AML-193 (cell line): ENCODE data around the gene IPO5.
A peak's percentile ranks its signal among the peaks of the same experiment; 100 is the strongest.
"Not testable (repeated sequence)": the region's sequence is repeated elsewhere in the genome, so short reads cannot be mapped to it uniquely, and the experiment has no call there.

Experiments used
- DNase-seq, 2 experiments: peaks; one replicate each; lab custom pipeline; 2025; lab: John Stamatoyannopoulos, UW

The IPO5 gene

GRCh38 chr13:97949316-97949715 is 4.2 kb upstream of the IPO5 start:
- not testable (repeated sequence) for DNase-seq

DNA sequence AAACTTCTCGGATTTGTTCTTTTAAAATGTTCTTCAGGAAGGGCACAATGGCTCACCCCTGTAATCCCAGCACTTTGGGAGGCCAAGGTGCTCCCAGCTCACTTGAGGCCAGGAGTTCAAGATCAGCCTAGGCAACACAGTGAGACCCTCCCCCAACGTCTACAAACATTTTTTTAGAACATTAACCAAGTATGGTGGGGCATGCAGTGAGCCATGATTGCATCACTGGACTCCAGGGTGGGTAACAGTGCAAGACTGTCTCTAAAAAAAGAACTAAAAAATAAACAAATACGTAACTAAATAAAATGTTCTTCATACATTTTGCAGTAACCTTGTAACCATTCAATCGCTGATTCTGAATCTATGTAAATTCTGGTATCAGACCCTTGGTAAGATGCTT is 2.1 kb upstream of the IPO5 start:
- DNase-seq, result no peak

GRCh38 chr13:97952831-97953230 is 644 bp upstream of the IPO5 start:
- not testable (repeated sequence) for DNase-seq

- no peak for DNase-seq
Measured at GRCh38 chr13:97961340-97961739, 7.9 kb downstream of the IPO5 start.

- no peak for DNase-seq
Measured at GRCh38 chr13:97962887-97963286, 9.4 kb downstream of the IPO5 start.

DNA sequence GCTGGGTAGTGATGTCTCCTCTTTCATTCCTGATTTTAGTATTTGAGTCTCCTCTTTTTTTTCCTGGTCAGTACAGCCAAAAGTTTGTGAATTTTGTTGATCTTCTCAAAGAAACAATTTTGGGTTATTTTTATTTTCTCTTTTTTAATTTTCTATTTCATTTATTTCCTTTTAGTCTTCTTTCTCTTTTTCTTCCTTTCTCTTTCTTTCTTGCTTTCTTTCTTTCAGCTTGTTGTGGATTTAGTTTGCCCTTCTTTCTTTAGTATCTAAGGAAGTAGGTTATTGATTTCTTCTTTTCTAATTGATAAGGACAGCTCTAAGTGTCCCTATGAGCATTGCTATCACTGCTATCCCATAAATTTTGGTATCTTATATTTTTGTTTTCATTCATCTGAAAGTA is 13.8 kb downstream of the IPO5 start:
- DNase-seq, result no peak

- no peak for DNase-seq
Measured at GRCh38 chr13:97967948-97968347, 14.5 kb downstream of the IPO5 start.

- DNase-seq, result no peak
Measured at GRCh38 chr13:97971519-97971918, 18.0 kb downstream of the IPO5 start.

- no peak for DNase-seq
Measured at GRCh38 chr13:97974773-97975172, 21.3 kb downstream of the IPO5 start.

DNA sequence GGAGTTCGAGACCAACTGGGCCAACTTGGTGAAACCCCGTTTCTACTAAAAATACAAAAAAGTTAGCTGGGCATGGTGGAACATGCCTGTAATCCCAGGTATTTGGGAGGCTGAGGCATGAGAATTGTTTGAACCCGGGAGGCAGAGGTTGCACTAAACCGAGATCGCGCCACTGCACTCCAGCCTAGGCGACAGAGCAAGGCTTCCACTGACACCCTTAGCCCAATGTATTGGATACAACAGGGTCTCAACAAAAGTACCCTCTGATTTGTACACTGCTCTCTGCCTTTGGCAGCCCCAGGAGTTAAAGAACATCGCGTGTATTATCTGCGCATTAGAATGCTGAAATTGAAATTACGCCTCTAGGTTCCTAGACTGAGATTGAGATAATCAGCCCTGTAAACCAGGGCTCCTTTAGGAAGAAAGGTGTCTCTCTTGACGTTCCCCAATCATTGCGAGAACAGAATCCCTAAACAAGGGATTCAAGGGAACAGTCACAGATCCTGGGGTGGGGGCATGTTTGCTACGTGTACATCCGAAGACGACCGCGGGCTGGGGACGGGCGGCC is 21.9 kb downstream of the IPO5 start:
- no peak for DNase-seq

DNA sequence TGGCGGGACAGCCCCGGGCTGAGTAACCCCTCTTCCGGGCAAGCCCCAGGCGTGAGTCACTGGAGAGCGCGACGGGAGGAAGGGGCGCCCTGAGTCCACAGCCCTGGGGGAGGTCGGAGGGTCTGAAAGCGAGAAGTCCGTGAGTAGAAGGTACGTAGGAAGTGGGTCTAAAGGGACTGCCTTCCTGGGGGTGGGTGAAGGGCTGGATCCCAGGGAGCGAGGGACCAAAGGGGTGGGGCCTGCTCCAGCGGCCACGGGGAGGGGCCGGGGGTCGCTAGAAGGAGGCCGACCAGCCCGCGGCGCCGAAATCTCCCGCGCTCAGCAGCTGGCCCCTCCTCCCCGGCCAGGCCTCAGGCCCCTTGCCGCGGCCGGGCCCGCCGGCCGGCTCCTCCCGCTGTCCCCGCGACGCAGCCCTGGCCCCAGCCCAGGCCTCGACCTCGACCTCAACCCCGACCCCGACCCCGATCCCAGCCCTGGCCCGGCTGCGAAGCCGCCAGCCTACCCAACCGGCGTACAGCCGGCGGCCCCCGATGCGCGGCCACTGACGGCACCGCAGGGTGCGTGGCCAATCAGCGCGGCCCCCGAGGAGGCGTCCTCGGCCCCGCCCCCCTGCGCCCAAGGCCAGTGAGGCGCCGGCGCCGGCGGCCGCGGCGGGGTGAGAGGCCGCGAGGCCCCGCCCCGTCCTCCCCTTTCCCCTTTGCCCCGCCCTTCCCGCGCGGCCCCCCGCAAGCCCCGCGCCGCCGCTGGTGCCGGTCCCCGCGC is 22.6 kb downstream of the IPO5 start:
- DNase-seq, result peak; percentile 83 to 88

- peak in 1 of 2 experiments; percentile 79 for DNase-seq
Measured at GRCh38 chr13:97976610-97977521, 23.4 kb downstream of the IPO5 start.

DNA sequence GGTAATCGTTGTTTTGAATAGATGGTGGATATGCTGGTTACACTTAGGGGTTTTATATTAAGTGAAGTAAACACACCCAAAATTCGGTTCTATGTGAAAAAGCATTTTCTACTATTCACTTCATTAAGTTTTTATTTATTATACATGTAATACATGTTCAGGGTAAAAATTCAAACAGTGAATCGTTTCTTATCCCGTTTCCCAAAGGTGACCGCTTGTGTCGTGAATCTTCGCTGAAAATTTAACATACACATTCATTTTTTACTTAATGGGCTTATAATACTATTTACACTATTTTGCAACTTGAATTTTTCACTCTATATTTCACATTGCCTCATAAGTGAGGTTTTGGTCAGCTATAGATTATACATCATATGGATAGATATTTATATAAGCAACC is 24.5 kb downstream of the IPO5 start:
- DNase-seq, result no peak

DNA sequence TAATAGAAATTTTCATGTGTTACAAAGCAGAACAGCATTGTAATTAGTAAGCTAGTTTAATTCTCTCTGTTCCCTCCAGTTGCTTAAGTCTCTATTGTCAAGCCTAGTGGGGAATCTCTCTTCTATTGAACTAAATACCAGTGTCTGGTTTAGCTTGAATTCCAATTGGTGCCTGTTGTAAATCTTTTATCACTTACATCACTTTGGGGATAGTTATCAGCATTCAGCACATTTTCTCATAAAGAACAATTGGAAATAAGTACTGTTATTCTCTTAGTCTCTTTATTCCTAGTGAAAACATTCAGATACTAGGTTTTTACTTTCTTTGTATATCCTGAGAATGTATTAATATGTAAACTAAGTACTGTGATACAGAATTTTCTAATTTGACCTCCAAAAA is 25.2 kb downstream of the IPO5 start:
- no peak for DNase-seq

DNA sequence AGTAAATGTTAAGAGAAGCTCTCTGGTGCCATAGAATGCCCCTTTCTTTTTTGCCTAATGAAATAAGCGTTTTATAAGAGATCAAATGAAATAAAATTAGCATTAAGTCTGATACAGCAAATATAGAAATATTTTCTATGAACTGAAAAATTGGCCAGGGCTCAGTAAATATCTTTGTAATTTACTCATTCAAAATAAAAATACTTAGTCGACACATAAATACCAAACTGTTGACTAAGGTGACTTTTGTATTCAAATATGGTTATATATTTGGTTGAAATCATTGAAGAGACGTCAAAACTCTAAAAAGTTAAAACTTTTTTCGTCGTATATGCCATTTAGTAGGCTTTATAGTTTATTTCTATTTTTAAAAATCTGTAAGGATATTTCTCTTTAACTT is 25.6 kb downstream of the IPO5 start:
- no peak for DNase-seq

- no peak for DNase-seq
Measured at GRCh38 chr13:97979556-97979955, 26.1 kb downstream of the IPO5 start.

DNA sequence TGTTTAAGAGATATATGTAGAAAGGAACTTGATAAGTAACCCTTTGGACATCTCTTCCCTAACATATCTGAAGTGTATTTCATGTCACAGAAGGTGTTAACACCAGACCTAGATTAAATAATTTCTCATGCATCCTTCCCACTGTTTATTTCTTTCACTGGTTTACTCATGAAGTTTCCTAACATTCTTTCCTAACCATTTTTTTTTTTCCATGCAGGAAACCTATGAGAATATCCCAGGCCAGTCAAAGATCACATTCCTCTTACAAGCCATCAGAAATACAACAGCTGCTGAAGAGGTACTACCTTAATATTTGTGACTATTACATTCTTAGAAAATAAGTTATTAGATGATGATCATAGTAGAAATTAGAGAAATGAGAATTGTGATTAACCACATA is 28.8 kb downstream of the IPO5 start:
- DNase-seq, result no peak

- DNase-seq, result no peak
Measured at GRCh38 chr13:97986835-97987234, 33.4 kb downstream of the IPO5 start.

GRCh38 chr13:97999653-98000052 is 46.2 kb downstream of the IPO5 start:
- DNase-seq, result no peak

DNA sequence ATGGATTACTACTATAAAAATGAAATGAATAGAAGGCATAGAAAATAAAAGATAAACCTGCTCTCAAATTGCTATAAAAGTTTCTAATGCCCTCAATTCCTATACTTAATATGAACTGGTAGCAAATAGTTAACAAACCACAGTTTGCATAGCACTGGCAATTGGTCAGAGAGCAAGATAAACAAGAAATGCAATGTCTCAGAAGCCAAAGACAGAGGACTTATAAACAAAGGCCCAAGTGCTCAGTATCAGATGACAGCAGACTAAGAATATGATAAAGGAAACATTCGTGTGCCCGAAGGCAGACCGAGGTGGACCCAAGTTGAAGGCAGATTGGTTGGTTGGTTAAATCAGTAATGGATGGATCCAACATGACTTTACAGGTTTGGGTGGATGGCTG is 50.6 kb downstream of the IPO5 start:
- DNase-seq, result no peak

DNA sequence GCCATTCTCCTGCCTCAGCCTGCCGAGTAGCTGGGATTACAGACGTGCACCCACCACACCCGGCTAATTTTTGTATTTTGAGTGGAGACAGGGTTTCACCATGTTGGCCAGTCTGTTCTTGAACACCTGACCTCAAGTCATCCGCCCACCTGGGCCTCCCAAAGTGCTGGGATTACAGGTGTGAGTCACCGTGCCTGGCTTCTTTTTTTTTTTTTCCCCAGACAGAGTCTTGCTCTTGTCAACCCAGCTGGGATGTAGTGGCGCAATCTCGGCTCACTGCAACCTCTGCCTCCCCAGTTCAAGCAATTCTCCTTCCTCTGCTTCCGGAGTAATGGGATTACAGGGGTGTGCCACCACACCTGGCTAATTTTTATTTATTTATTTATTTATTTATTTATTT is 51.5 kb downstream of the IPO5 start:
- DNase-seq, result not testable (repeated sequence)

- DNase-seq, result no peak
Measured at GRCh38 chr13:98007001-98007400, 53.5 kb downstream of the IPO5 start.

GRCh38 chr13:98013241-98013640 is 59.8 kb downstream of the IPO5 start:
- no peak for DNase-seq
